ENCODE results near the gene USP31.

Gene USP31

GRCh38 chr16:23029733-23030420, 119.4 kb downstream of the USP31 start:
- Histone ChIP-seq H3K36me3 (ENCODE audit: insufficient read depth, low read length) (no peaks in the 10 kb centered on the region), H4K20me1 (ENCODE audit: insufficient read depth, low read length) (no peaks in the 10 kb centered on the region), H2AFZ (ENCODE audit: low read depth, low read length) (no peak overlapping the region), H3K9me3 (ENCODE audit: insufficient read depth, low read length, severe bottlenecking) (peaks cover 3% of the 10 kb centered on the region), H3K27ac (ENCODE audit: low read length) (no peak overlapping the region), H3K27me3 (ENCODE audit: insufficient read depth, low read length, poor library complexity) (no peaks in the 10 kb centered on the region), H3K4me2 (ENCODE audit: insufficient read depth, low read length) (no peak overlapping the region), H3K4me1 (ENCODE audit: insufficient read depth, low read length) (no peaks in the 10 kb centered on the region), H3K4me3 (ENCODE audit: low read depth in 1 of 2, low read length in 2 of 2) (no peak overlapping the region), H3K79me2 (ENCODE audit: insufficient read depth, low read length) (no peaks in the 10 kb centered on the region), H3K9ac (ENCODE audit: low read depth, low read length) (no peak overlapping the region)
- TF ChIP-seq EZH2 (IDR thresholded peaks at IDR 0.05; ENCODE audit: borderline replicate concordance, low read depth, low read length, severe bottlenecking) (no peak), CTCF (IDR thresholded peaks at IDR 0.05; ENCODE audit: borderline replicate concordance, extremely low read depth, low read length, poor library complexity, severe bottlenecking) (no peak)
- ATAC-seq (ENCODE audit: insufficient read depth, low read depth) (no peak), DNase-seq (no peak)

GRCh38 chr16:23027386-23027785, 121.9 kb downstream of the USP31 start:
- no peak for TF ChIP-seq CTCF (IDR thresholded peaks at IDR 0.05; ENCODE audit: borderline replicate concordance, extremely low read depth, low read length, poor library complexity, severe bottlenecking)
- no peak for TF ChIP-seq EZH2 (IDR thresholded peaks at IDR 0.05; ENCODE audit: borderline replicate concordance, low read depth, low read length, severe bottlenecking)
- Histone ChIP-seq H4K20me1 (ENCODE audit: insufficient read depth, low read length) (no peaks in the 10 kb centered on the region), H3K79me2 (ENCODE audit: insufficient read depth, low read length) (no peaks in the 10 kb centered on the region), H3K4me3 (ENCODE audit: low read depth in 1 of 2, low read length in 2 of 2) (no peak overlapping the region), H3K9ac (ENCODE audit: low read depth, low read length) (no peak overlapping the region), H3K36me3 (ENCODE audit: insufficient read depth, low read length) (no peaks in the 10 kb centered on the region), H3K9me3 (ENCODE audit: insufficient read depth, low read length, severe bottlenecking) (no peaks in the 10 kb centered on the region), H3K4me1 (ENCODE audit: insufficient read depth, low read length) (no peaks in the 10 kb centered on the region), H3K27ac (ENCODE audit: low read length) (no peak overlapping the region), H3K4me2 (ENCODE audit: insufficient read depth, low read length) (no peak overlapping the region), H2AFZ (ENCODE audit: low read depth, low read length) (no peak overlapping the region), H3K27me3 (ENCODE audit: insufficient read depth, low read length, poor library complexity) (no peaks in the 10 kb centered on the region)
- DNase-seq (no peak), ATAC-seq (ENCODE audit: insufficient read depth, low read depth) (no peak)

- ATAC-seq (ENCODE audit: insufficient read depth, low read depth): peak; percentile 80
- Histone ChIP-seq H2AFZ (ENCODE audit: low read depth, low read length) (no peak overlapping the region), H3K9me3 (ENCODE audit: insufficient read depth, low read length, severe bottlenecking) (no peaks in the 10 kb centered on the region), H3K4me3 (ENCODE audit: low read depth in 1 of 2, low read length in 2 of 2) (no peak overlapping the region), H3K79me2 (ENCODE audit: insufficient read depth, low read length) (no peaks in the 10 kb centered on the region), H3K27ac (ENCODE audit: low read length) (no peak overlapping the region), H3K4me1 (ENCODE audit: insufficient read depth, low read length) (no peaks in the 10 kb centered on the region), H3K9ac (ENCODE audit: low read depth, low read length) (no peak overlapping the region), H3K27me3 (ENCODE audit: insufficient read depth, low read length, poor library complexity) (no peaks in the 10 kb centered on the region), H3K4me2 (ENCODE audit: insufficient read depth, low read length) (no peak overlapping the region), H3K36me3 (ENCODE audit: insufficient read depth, low read length) (no peaks in the 10 kb centered on the region), H4K20me1 (ENCODE audit: insufficient read depth, low read length) (no peaks in the 10 kb centered on the region)
- peak; percentile 58 for DNase-seq
- no peak for TF ChIP-seq CTCF (IDR thresholded peaks at IDR 0.05; ENCODE audit: borderline replicate concordance, extremely low read depth, low read length, poor library complexity, severe bottlenecking)
- TF ChIP-seq EZH2 (IDR thresholded peaks at IDR 0.05; ENCODE audit: borderline replicate concordance, low read depth, low read length, severe bottlenecking): no peak
Observed at GRCh38 chr16:23026784-23027362, 122.4 kb downstream of the USP31 start.
